HG02571 (cell line): ENCODE measurements around the gene C1QTNF8.

ENCODE experiments used
- ATAC-seq: cut with Tn5 transposase; IDR thresholded peaks from one replicate; pipeline ENCODE4 v1.9.1; 2021; ENCODE audit warnings: mild to moderate bottlenecking, moderate library complexity; ENCODE audit not compliant: unreplicated experiment

Gene C1QTNF8

GRCh38 chr16:1127971-1128715, 32.1 kb upstream of the C1QTNF8 start:
- no peak for ATAC-seq

DNA sequence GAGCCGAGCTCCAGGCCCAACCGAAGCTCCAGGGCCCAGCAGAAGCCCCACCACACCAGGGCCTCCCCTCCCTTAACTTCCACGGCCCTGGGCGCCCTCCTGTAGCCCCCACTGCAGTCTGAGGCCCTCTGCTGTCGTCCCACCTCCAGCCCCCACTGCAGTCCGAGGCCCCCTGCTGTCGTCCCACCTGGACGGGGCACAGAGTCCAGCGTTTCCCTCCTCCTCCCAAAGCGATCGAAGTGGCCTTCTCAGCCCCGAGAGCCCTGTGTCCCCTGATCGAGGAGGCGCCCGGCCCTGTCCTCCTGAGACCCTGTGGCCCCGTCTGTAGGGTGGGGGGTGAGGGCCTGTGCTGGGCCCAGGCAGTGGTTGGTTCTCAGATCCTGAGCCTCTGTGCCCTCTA, 31.1 kb upstream of the C1QTNF8 start:
- no peak for ATAC-seq

DNA sequence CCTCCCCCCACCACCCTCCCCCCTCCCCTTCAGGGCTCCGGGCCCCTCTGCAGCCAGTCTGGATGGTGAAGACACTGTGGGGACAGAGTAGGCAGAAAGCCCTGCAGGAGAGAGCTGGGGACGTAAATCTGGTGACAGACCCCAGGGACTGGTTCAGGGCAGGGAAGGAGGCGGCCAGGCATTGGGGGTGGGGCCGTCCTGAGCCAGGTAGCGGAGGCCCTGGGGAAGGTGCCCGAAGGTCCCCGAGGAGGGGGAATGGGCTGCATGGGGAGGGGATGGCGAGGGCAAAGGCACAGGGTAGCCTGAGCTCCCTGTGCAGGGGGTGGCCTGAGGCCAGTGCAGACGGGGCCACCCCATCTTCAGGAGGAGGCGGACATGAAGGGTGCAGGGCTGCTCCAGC, 30.5 kb upstream of the C1QTNF8 start:
- no peak for ATAC-seq

DNA sequence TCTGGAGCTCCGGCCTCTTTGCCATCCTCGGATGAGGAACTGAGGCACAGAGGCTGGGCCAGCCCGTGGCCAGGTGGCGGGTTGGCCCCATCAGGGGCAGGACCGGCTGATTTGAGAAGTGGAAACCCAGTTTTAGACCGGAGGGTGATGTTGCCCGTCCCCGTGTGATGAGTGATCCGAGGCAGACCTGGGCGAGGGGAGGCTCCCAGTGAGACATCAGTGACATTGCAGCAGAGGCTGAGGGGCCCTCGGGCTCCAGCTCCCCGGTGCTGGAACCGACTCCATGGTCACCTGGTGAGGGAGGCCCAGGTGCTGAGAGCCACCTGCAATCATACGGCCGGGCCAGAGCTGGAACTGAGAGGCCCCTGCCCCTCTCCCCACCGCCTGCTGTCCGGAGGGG, 30.0 kb upstream of the C1QTNF8 start:
- no peak for ATAC-seq

GRCh38 chr16:1125471-1125870, 29.4 kb upstream of the C1QTNF8 start:
- ATAC-seq, result no peak

GRCh38 chr16:1124795-1125194, 28.8 kb upstream of the C1QTNF8 start:
- ATAC-seq, result no peak

DNA sequence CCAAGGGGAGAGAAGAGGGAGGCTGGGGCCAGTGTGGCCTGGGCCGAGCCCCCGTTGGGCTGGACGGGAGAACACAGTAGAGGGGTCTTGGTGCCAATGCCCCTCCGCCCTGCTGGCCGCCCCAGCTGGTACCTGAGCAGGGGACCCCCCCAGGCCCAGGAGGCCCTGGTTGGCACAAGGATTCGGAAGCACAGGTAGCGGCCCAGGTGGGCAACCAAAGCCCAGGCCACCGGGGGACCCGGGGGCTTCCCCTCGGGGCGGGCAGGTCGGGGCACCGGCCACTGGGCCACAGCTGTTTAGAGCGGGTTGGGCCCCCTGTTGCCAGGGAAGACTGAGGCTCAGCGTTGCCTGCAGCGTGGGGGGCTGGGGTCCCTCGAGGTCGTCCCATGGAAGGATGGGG, 28.2 kb upstream of the C1QTNF8 start:
- no peak for ATAC-seq

DNA sequence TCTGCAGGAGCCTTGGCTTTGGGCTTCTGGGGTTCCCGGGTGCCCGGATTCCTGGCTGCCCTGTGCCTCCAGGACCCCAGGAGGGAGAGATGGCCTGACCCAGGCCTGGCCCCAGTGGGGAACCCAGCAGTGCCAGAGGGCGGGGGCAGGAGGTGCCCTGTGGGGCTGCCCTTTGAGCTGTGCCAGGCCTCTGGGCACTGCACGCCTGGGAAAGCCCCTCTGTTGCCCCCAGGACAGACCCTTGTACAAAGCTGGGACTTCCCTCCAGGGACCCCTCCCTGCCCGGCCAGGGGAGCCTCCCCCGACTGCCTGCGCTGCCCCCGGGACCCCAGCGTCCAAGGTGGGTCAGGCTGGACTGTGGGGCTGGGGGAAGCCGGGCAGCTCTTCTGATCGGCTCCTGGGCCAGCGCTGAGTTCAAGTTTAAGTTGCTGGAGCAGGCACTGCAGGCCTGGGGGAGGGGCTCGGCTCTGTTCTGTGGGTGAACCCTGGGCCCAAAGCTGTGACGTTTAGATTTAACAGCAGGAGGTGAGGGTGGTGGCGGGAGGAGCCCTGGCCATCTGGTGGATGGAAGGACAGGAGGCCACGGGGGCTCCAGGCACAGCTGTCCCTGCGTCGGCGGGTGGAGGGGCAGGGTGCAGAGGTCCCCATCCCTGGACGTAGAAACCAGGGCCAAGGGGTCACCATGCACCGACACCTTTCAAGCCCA, 27.6 kb upstream of the C1QTNF8 start:
- ATAC-seq, result no peak

DNA sequence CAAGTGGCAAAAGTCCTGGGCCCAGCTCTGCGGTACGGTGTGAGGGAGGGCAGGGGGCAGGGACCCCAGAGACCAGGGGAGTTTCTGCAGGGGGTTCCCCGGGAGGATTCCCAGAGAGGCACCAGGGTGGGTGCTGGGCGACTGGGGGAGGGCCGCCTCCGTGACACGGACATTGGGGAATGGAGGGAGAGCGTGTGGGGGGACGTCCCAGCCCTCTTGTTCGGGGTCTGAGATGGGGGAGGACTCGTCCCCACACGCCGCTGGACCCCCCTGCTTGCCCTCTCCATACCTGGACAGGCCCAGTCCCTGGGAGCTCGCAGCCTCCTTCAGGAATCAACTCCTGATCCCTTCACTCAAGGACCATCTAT, 26.3 kb upstream of the C1QTNF8 start:
- ATAC-seq, result no peak

- no peak for ATAC-seq
Measured at GRCh38 chr16:1121601-1122397, 25.8 kb upstream of the C1QTNF8 start.

DNA sequence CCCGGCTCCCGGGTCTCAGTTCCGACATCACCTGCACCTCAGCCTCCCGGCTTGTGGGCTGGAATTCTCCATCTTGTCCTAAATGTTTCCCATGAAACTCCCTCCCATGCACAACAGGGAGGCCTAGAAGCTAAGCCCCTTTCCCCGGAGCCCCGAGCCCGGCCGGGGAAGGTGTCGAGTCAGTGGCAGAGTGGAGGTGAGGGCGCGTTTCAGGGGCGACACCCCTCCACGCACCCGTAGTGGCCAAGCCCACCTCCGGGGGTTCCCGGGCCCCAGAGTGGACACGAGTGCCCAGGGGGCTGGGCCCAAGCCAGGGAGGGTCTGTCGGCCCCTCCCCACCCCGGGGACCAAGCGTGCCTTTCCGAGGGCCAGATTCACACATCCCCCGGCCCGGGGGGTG, 25.0 kb upstream of the C1QTNF8 start:
- ATAC-seq, result no peak

GRCh38 chr16:1120577-1120941, 24.5 kb upstream of the C1QTNF8 start:
- no peak for ATAC-seq

DNA sequence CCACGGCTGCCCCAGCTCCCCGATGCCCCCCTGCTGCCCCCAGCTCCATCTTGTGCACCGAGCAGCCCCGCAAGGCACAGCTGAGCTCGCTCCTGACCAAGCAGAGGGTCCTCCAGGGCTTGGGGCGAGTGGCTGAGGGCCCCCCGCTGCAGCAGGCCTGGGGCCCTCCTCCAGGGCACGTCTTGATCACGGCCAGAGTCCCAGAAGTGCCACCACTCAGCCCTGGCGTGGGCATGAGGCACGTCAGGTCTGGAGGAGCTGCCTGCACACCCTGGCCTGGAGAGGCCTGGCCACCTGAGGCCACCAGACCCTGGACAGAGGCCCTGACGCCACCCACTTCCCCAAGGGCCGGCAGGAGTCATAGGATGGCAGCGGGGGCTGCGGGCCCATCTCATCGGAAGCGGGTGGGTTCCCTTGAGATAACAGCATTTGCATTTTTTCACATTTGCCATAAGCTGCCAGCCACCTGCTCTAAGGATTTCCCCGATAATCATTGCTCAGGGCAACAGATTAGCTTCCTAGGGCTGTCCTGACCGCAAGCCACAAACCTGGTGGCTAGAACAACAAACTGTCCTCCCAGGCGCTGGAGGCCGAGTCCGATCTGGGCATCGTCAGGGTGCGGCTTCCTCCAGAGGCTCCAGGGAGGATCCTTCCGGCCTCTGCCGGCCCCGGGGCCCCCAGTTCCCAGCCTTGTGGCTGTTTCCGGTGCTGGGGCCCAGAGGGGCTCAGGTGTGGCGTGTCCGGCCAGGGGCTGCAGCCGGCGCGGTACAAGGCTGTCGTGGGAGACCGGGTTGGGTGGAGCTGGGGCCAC, 23.9 kb upstream of the C1QTNF8 start:
- ATAC-seq, result no peak

- ATAC-seq, result no peak
Measured at GRCh38 chr16:1119129-1119528, 23.1 kb upstream of the C1QTNF8 start.

- no peak for ATAC-seq
Measured at GRCh38 chr16:1117926-1118325, 21.9 kb upstream of the C1QTNF8 start.

GRCh38 chr16:1117176-1117900, 21.3 kb upstream of the C1QTNF8 start:
- no peak for ATAC-seq

GRCh38 chr16:1116693-1117077, 20.6 kb upstream of the C1QTNF8 start:
- ATAC-seq, result no peak

DNA sequence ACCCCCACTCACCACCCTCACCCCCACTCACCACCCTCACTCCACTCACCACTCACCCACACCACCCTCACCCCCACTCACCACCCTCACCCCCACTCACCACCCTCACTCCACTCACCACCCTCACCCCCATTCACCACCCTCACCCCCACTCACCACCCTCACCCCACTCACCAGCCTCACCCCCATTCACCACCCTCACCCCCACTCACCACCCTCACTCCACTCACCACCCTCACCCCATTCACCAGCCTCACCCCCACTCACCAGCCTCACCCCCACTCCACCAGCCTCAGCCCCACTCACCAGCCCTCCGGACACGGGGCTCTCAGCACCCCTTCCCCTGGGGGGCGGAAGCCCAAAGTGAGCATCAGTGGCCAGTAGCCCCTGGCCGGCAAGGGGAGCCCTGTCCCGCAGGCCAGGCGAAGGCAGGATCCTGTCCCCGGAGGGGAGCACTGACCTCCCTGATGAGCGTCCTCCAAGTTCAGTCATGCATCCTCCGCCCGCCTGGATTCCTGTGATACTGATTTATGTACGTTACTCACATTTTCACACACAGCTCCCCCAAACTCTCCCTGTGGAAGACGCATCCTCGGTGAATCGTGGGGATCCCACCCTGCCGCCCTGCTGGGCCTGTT, 18.0 kb upstream of the C1QTNF8 start:
- no peak for ATAC-seq

DNA sequence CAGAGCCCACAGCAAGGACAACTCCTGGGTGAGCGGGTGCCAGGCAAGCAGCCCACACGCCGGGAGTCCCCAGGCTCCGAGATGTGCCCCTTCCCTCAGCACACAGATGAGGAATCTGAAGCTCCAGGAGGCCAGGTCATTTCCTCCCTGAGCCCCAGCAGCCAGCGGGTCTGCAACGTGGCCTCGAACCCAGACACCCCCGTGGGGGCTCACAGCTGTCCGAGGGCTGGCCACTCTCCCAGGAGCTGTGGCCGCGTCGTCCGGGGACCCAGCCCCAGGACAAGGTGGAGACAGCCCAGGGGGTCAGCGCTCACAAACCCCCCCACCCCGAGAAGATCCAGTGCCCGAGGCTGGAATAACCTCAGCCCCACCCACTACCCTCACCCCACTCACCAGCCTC, 17.4 kb upstream of the C1QTNF8 start:
- no peak for ATAC-seq
